ENCODE data around the gene ITGA8. TPM values are rescaled to one million over a fixed set of nuclear protein-coding genes. Genes with fewer than 3 reads are reported as not detected.

The ITGA8 gene
- total and polyA plus RNA-seq, 9 of the 15 experiments (the other 6 are each of a cell fraction or from before 2014, with no cell fraction given) = 0.01 to 0.07 (median 0.04) TPM; not detected in 5

GRCh38 chr10:15478429-15478828 lies 241.3 kb downstream of the ITGA8 start:
- peak overlapping the region; percentile 55 for H2AFZ ChIP-seq (ENCODE audit: low read depth, low read length)
- H3K4me1 ChIP-seq (replicated peaks in 1 of 2; ENCODE audit: control insufficient read depth in 2 of 2, insufficient read depth in 2 of 2, low read length in 2 of 2) = peaks cover 8 to 13% of the 10 kb centered on the region in 2 experiments
- FAIRE-seq = no peak
- no peak overlapping the region for H3K27ac ChIP-seq (ENCODE audit: extremely low read depth, low read depth, low read length)
- ChIA-PET POLR2A (interaction anchor here (1.0 kb wide), 2 partner anchors 11 to 15 kb away, joined by 3 to 4 read pairs; no protein-coding TSS in a partner anchor), CTCF (ENCODE audit: low intra/inter-chr PET ratio) (no interaction called here)
- intact Hi-C loops (cut with micrococcal nuclease) = no loop called here
- H3K9ac ChIP-seq (ENCODE audit: insufficient read depth in 1 of 2, low read depth in 2 of 2, low read length in 2 of 2) = no peak overlapping the region
- H3K9me3 ChIP-seq (replicated peaks; ENCODE audit: control insufficient read depth, insufficient read depth, low read depth, low read length) = no peaks in the 10 kb centered on the region
- no peaks in the 10 kb centered on the region for H3K9me1 ChIP-seq (ENCODE audit: control insufficient read depth, insufficient read depth, low read length)
- no peak overlapping the region for H3K4me3 ChIP-seq
- DNase-seq (ENCODE audit: extremely low read depth in 1 of 4, low spot score in 3 of 4) = no peak
- H3K79me2 ChIP-seq (ENCODE audit: control insufficient read depth, insufficient read depth, low read length) = no peaks in the 10 kb centered on the region
- no peaks in the 10 kb centered on the region for H3K27me3 ChIP-seq (ENCODE audit: control insufficient read depth in 2 of 2, insufficient read depth in 2 of 2, low read length in 2 of 2)
- TF ChIP-seq SAFB2 (IDR thresholded peaks at IDR 0.05; ENCODE audit: borderline replicate concordance, low read depth, low read length, severe bottlenecking) (no peak), ZBTB43 (CRISPR knock-in tag; IDR thresholded peaks at IDR 0.05) (no peak), TCF3 (CRISPR knock-in tag; IDR thresholded peaks at IDR 0.05) (no peak), PRPF4 (IDR thresholded peaks at IDR 0.05; ENCODE audit: insufficient read depth, low read depth, low read length, poor library complexity, severe bottlenecking) (no peak), TAF9B (IDR thresholded peaks at IDR 0.05; ENCODE audit: partially characterized antibody) (no peak), KDM5B (IDR thresholded peaks at IDR 0.05; ENCODE audit: insufficient replicate concordance, low read depth, low read length) (no peak), GTF2F1 (IDR thresholded peaks at IDR 0.05; ENCODE audit: low read depth, low read length) (no peak)
- TF ChIP-seq, protein P1, sequence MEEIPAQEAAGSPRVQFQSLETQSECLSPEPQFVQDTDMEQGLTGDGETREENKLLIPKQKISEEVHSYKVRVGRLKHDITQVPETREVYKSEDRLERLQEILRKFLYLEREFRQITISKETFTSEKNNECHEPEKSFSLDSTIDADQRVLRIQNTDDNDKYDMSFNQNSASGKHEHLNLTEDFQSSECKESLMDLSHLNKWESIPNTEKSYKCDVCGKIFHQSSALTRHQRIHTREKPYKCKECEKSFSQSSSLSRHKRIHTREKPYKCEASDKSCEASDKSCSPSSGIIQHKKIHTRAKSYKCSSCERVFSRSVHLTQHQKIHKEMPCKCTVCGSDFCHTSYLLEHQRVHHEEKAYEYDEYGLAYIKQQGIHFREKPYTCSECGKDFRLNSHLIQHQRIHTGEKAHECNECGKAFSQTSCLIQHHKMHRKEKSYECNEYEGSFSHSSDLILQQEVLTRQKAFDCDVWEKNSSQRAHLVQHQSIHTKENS (CRISPR knock-in tag; IDR thresholded peaks at IDR 0.05) = no peak
- H3K4me2 ChIP-seq (ENCODE audit: insufficient read depth, low read length) = no peak overlapping the region
- in situ Hi-C loops (cut with MboI) = no loop called here
- no TSS peak for BruUV-seq (replicated peaks)
- no peak for ATAC-seq
- no peaks in the 10 kb centered on the region for H4K20me1 ChIP-seq (replicated peaks; ENCODE audit: control insufficient read depth, insufficient read depth, low read length)
- WGBS (ENCODE audit: insufficient coverage, low coverage, missing lambda C conversion rate) = 54% methylated on average over 6 of the region's 6 CpGs
- H3K36me3 ChIP-seq (ENCODE audit: control insufficient read depth, insufficient read depth, low read length) = no peaks in the 10 kb centered on the region
